SH-SY5Y (cell line): ENCODE measurements around the gene HOXB7.

Source experiments
- GATA2 ChIP-seq: IDR thresholded peaks from 2 replicates; pipeline ENCODE4 v1.6.1; 2011; ENCODE audit warnings: mild to moderate bottlenecking, low read depth, low read length
- GATA3 ChIP-seq: IDR thresholded peaks from 2 replicates; pipeline ENCODE4 v1.6.1; 2011; ENCODE audit warnings: low read depth, mild to moderate bottlenecking, low read length, moderate library complexity

DNA sequence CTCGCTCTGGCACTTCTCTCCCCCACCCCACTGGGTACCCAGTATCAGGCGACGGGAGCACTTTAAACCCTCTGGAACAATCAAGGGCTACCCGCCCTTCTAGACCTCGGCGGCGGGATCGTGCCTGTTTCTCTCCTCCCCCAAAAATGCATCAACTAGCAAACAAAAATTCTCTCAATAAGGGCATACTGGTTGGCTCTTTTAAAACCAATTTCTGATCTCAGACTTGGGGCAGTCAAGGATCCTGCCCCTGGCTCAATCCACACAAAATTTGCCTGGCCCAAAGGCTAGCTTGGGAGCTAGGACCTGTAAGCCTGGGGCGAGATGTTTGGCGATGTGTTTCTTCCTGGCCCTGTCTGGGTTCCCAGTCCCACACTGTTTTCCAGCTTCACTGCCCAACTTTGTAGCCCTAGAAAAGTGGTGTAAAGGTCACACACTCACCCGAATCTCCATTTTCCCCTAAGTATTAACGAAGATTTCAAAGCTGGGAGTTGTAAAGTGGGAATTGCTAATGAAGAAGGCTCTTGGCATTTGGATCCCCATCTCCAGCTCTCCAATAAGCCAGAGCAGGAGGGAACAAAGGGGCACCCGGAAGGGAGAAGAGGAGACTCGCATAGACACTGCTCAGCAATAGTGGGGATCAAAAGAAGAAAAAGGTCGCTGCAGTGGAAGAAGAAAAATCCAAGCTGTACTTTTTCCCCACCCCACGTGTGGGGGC lies 51.5 kb downstream of the HOXB7 start:
- no peak for TF ChIP-seq GATA3
- TF ChIP-seq GATA2, result no peak
